PFSK-1 (cell line): ENCODE measurements around the gene PDE6A.

ENCODE experiments used
- FOXP2 ChIP-seq: optimal IDR thresholded peaks from 2 replicates; pipeline ENCODE3; 2011; ENCODE audit warnings: borderline replicate concordance, control low read depth, inconsistent platforms; ENCODE audit not compliant: insufficient read depth; ENCODE audit errors: extremely low read length, extremely low read depth
- POLR2AphosphoS5 ChIP-seq: IDR thresholded peaks from 2 replicates; pipeline ENCODE4 v1.6.1; 2012; ENCODE audit warnings: low read depth, mild to moderate bottlenecking, control low read depth, low read length, moderate library complexity
- REST ChIP-seq, 2 experiments: IDR thresholded peaks; 2 replicates each; pipeline versions ENCODE4 v1.6.1 to v1.8.0; 2011 to 2012; ENCODE audit warnings: low read depth in 2 of 2, low read length in 2 of 2, control low read depth in 1 of 2, inconsistent platforms in 1 of 2, mild to moderate bottlenecking in 1 of 2, moderate library complexity in 1 of 2; ENCODE audit not compliant: insufficient read depth in 1 of 2
- SIN3A ChIP-seq: IDR thresholded peaks from 2 replicates; pipeline ENCODE4 v1.6.1; 2012; ENCODE audit warnings: mild to moderate bottlenecking, low read length, moderate library complexity, borderline replicate concordance; ENCODE audit not compliant: insufficient read depth
- TAF1 ChIP-seq: IDR thresholded peaks from 2 replicates; pipeline ENCODE4 v1.6.1; 2012; ENCODE audit warnings: low read length, control low read depth, borderline replicate concordance; ENCODE audit not compliant: insufficient read depth

Gene PDE6A

GRCh38 chr5:149938791-149939358 is 5.7 kb downstream of the PDE6A start:
- TF ChIP-seq SIN3A = no peak
- TF ChIP-seq POLR2AphosphoS5 = no peak
- no peak for TF ChIP-seq REST (IDR thresholded peaks at IDR 0.05; ENCODE audit: insufficient read depth in 1 of 2, low read depth in 2 of 2, low read length in 2 of 2)
- TF ChIP-seq FOXP2 = no peak
- no peak for TF ChIP-seq TAF1

- TF ChIP-seq SIN3A (no peak), REST (IDR thresholded peaks at IDR 0.05; ENCODE audit: insufficient read depth in 1 of 2, low read depth in 2 of 2, low read length in 2 of 2) (peak in 1 of 2 experiments; percentile 24; a peak in 1 of 4 replicates), TAF1 (no peak)
Observed at GRCh38 chr5:149938279-149938678, 6.3 kb downstream of the PDE6A start.

GRCh38 chr5:149937610-149938009 is 7.0 kb downstream of the PDE6A start:
- TF ChIP-seq FOXP2 (no peak), TAF1 (no peak), POLR2AphosphoS5 (no peak), SIN3A (no peak)

GRCh38 chr5:149936700-149937091 is 7.9 kb downstream of the PDE6A start:
- no peak for TF ChIP-seq TAF1
- no peak for TF ChIP-seq FOXP2
- TF ChIP-seq SIN3A = no peak
- TF ChIP-seq POLR2AphosphoS5 = no peak
- TF ChIP-seq REST (IDR thresholded peaks at IDR 0.05; ENCODE audit: insufficient read depth in 1 of 2, low read depth in 2 of 2, low read length in 2 of 2) = no peak

- no peak for TF ChIP-seq REST (IDR thresholded peaks at IDR 0.05; ENCODE audit: insufficient read depth in 1 of 2, low read depth in 2 of 2, low read length in 2 of 2)
- TF ChIP-seq FOXP2 = no peak
- TF ChIP-seq SIN3A = no peak
- TF ChIP-seq POLR2AphosphoS5 = no peak
- TF ChIP-seq TAF1 = no peak
Observed at GRCh38 chr5:149936044-149936699, 8.4 kb downstream of the PDE6A start.
